HG03039 (cell line): ENCODE data around the gene KBTBD12.

Source experiments
- ATAC-seq: cut with Tn5 transposase; IDR thresholded peaks from one replicate; pipeline ENCODE4 v1.9.1; 2021; ENCODE audit warnings: mild to moderate bottlenecking, moderate library complexity; ENCODE audit not compliant: unreplicated experiment

Gene KBTBD12

GRCh38 chr3:127951276-127951675, 36.2 kb downstream of the KBTBD12 start:
- ATAC-seq = no peak

GRCh38 chr3:127953091-127954035, 38.3 kb downstream of the KBTBD12 start:
- ATAC-seq = no peak

GRCh38 chr3:127954640-127955039, 39.6 kb downstream of the KBTBD12 start:
- ATAC-seq = no peak

- no peak for ATAC-seq
Measured at GRCh38 chr3:127955728-127956127, 40.7 kb downstream of the KBTBD12 start.

- ATAC-seq = no peak
Measured at GRCh38 chr3:127959041-127959440, 44.0 kb downstream of the KBTBD12 start.

- no peak for ATAC-seq
Measured at GRCh38 chr3:127959873-127960272, 44.8 kb downstream of the KBTBD12 start.

GRCh38 chr3:127960421-127960965, 45.5 kb downstream of the KBTBD12 start:
- ATAC-seq = no peak

- no peak for ATAC-seq
Measured at GRCh38 chr3:127961124-127961523, 46.1 kb downstream of the KBTBD12 start.

- ATAC-seq = no peak
Measured at GRCh38 chr3:127961963-127962362, 46.9 kb downstream of the KBTBD12 start.

GRCh38 chr3:127962937-127963336, 47.9 kb downstream of the KBTBD12 start:
- no peak for ATAC-seq

- ATAC-seq = no peak
Measured at GRCh38 chr3:127964053-127964452, 49.0 kb downstream of the KBTBD12 start.

GRCh38 chr3:127964816-127965215, 49.8 kb downstream of the KBTBD12 start:
- ATAC-seq = no peak

GRCh38 chr3:127967316-127967715, 52.3 kb downstream of the KBTBD12 start:
- no peak for ATAC-seq

- ATAC-seq = no peak
Measured at GRCh38 chr3:127970966-127971592, 56.0 kb downstream of the KBTBD12 start.

GRCh38 chr3:127974226-127974625, 59.2 kb downstream of the KBTBD12 start:
- no peak for ATAC-seq

GRCh38 chr3:127975153-127976029, 60.4 kb downstream of the KBTBD12 start:
- no peak for ATAC-seq

GRCh38 chr3:127978636-127979035, 63.6 kb downstream of the KBTBD12 start:
- no peak for ATAC-seq

- ATAC-seq = no peak
Measured at GRCh38 chr3:127979473-127979872, 64.4 kb downstream of the KBTBD12 start.

- no peak for ATAC-seq
Measured at GRCh38 chr3:127981097-127981496, 66.1 kb downstream of the KBTBD12 start.

- no peak for ATAC-seq
Measured at GRCh38 chr3:127982155-127982554, 67.1 kb downstream of the KBTBD12 start.
